ENCODE data around the gene SCUBE1.
"Not testable (repeated sequence)": the region's sequence is repeated elsewhere in the genome, so short reads cannot be mapped to it uniquely, and the experiment has no call there.

SCUBE1 gene

DNA sequence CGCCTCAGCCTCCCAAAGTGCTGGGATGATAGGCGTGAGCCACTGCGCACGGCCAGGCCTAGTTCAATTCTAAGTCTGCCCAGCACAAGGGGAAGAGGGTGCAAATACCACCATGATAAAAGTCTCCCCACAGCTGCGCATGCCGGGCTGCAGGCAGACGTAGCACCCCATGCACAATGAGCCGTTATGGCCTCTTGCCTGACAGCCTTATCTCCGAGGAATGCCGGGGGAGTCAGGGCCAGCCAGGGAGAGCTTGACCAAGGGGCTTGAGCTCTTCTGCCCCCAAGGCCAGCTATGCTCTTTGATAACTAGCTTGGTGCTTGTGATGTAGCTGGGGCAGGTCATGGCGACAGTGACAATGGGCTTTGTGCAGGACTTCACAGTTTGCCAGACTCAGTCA lies 13.7 kb upstream of the SCUBE1 start:
- no peak for DNase-seq (ENCODE audit: low read depth)

DNA sequence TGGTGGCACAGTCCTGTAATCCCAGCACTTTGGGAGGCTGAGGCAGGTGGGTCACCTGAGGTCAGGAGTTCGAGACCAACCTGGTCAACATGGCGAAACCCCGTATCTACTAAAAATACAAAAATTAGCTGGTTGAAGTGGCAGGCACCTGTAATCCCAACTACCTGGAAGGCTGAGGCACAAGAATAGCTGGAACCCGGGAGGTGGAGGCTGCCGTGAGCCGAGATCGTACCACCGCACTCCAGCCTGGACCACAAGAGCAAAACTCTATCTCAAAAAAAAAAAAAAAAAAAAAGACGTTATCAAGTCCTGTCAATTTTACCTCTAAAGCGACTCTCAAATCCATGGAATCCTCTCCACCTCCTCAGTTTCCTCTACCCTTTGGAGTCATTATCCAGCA lies 12.5 kb upstream of the SCUBE1 start:
- not testable (repeated sequence) for DNase-seq (ENCODE audit: low read depth)

DNA sequence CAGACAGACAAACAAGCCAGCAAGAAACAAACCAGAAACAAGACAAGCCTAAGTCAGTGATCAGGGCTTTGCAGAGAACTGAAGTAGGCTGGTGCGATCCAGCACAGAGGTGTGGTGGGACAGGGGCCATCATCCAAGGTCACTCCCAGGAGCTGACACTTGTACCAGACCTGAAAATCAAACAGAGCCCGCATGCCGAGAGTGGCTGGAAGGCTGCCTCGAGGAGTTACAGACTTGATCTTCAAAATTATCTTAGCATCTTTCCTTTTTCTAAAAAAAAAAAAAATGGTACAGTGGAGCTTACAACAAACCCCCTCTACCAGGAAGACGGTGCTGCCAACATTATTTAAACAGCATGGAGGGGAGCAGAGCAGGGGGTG lies 8.8 kb upstream of the SCUBE1 start:
- no peak for DNase-seq (ENCODE audit: low read depth)

DNA sequence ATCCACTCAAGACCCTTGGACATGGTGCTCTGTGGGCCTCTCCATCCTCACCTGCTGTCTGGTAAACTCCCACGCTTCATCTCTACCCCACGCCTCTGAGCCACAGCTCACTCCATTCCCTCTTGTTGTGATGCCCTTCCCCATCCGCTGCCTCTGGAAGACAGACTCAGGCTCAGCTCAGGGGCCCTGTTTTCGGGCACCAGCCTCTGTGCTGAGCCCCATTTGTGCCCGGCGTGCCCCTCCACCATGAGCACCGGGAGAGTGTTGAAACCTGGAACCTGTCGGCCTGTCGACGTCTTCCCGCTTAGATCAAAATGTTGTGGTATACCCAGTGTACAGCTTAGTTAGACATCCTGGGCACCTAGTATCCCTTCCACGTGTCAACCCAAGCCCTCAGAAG lies 6.5 kb upstream of the SCUBE1 start:
- DNase-seq (ENCODE audit: low read depth), result no peak

DNA sequence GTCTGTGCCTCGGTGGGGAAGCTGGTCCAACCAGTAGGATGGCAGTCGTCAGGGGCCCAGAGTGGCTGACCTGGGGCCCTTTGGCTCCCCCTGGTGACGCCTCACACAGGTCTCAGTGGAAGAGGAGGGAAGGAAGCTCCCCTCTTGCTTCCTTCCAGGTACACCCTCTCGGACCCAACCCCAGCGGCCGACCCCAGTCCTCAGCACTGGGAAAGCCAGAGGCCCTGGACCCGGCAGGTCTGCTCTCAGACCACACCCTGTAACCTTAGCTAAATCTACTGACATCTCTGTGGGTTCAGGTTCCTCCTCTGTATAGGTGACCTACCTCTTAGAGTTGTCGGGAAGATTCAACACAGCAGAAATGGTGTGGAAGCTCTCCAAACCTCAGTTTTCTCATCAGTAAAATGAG lies 3.4 kb upstream of the SCUBE1 start:
- peak; percentile 45 for DNase-seq (ENCODE audit: low read depth)

DNA sequence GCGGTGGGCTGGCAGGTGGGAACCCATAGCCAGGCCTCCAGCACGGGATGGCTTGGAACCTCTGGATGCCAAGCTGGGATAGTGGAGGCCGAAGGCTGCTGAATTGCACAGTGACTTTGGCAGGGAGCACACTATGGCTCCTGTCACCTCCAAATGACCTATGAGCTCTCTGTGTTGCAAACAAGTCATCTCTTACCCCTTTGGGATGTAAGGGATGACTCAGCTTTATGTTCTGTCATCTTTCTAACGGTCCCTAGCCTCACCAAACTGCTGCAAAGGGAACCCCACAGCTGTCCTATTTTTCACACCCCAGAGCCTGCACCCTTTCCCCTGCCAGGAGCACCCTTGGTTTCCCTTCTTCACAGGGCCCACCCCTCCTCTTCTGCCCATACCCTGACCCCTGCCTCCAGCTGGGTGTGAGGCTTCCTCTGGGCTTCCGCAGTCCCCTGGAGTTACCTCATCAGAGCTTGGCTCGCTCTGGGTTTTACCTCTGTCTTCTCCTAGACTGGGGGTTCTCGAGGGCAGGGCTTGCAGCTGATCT lies 2.7 kb upstream of the SCUBE1 start:
- no peak for DNase-seq (ENCODE audit: low read depth)

DNA sequence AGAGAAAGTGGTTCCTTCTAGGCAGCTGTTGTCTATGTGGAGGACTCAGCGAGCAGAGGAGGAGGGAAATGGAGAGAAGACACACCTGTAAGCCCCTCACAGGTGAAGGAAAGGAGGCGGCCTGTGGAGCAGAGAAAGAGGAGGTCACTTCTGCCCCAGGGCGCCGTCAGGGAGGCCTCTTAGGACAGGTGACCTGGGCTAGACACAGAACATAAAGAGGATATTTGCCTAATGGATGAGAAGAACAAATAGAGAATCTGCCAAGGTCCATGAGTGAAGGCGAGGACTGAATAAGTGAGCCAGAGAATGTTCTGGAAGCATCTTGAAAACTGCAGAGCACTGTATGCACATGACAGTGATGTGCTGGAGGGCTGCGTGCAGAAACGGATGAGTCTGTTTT lies 2.2 kb upstream of the SCUBE1 start:
- no peak for DNase-seq (ENCODE audit: low read depth)

DNA sequence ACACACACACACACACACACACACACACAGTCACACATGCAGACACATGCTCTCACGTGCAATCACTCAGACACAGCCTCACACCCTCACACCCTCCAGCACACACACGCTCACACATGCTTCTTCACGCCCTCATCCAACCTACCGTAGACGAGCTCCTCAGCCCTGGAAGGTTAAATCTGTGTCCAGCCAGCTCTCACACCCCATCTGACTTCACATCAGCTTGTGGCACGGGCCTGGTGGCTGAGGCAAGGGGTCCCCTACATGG lies 1.3 kb upstream of the SCUBE1 start:
- no peak for DNase-seq (ENCODE audit: low read depth)

DNA sequence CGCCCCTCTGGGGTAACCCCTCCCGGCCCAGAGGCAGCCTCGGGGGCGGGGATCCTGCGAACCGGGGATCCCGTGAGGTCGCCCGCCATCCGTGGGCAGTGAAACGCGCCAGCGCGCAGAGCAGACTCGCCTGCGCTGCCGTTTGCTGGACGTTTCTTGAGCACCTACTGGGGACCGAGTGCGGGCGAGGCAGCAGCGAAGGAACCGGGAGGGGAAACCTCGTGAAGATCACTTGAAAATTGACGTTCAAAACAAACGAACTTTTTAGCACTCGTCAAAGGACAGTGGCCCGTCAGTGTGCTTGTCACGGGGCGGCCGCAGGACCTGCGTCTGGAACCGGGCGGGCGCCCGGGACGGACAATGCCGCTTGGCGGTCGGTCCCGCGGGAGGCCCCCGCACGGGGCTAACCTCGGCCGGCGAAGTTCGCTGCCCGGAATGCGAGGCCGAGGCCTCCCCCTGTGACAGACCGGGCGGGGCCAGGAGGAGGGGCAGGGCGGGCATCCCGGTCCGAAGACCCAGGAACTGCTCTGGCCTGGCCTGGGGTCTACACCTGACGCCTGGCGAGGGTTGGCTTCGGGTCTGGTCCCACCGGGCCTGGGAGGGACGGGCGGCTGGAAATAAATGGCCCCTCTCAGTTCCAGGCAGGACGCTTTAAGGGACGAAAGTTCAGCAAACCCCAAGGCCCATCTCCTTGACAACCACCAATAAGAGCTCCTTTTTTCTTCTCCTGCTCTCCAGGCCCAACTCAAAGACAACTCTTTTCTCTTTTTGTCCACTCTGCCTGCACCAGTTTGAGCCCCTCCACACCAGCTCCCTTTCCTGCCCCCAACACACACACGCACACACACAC lies 723 bp upstream of the SCUBE1 start:
- DNase-seq (ENCODE audit: low read depth), result no peak

DNA sequence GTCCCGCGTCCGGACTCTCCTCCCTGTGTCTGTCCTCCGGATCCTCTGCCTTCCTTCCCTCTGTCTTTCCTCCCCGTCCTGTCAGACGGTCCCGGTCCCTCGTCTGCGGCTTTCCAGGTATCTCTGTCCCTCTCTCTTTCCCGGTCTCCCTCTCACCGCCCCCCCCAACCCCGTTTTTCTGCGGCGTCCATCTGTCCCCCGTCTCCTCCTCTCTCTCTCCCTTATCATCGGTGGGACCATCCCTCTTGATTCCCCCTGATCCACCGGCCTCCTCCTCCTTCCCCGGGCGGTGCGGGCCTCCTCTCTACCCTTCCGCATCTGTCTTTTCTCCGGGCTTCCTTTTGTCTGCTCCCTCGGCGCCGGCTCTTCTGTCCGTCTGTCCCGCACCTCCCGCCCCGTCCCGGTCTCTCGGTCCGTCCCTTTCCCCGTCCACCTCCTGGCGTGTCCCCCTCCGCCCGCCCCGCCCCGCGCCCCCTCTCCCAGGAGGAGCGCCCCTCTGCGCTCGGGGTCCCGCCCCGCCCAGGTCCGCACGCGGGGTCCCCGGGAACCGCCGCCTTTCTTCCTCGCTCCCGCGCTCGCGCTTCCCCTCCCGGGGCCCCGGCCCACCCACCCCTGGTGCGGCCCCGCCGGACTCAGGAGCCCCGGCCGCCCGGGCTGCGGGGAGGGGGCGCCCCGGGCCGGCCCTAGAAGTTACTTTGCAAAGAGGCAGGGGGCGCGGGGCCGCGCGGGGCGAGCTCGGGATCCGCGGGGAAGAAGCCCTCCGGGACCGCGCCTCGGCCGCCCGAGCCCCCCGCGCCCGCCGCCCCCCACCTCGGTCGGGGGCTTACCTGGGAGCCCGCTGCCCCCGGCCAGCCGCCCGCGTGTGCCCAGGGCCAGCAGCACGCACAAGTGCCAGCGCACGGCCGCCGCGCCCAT lies 568 bp downstream of the SCUBE1 start:
- no peak for DNase-seq (ENCODE audit: low read depth)

DNA sequence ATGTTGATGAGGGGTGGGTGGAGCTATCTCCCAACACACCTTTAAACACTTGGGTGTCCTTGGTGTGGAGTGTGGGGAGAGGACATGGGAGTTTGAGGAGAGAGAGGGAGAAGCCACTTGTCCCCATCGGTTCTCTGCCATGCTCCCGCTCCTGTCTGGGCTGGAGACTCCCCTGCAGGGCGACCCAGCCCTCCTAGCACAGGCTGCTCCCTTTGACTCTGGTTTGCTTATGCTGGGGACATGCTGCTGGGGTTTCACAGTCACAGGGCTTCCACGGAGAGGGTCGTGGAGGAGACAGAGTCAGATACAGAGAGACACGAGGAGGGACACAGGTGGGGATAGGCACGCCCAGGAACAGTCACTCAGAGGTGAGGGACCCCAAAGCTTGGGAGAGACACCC lies 1.6 kb downstream of the SCUBE1 start:
- no peak for DNase-seq (ENCODE audit: low read depth)

DNA sequence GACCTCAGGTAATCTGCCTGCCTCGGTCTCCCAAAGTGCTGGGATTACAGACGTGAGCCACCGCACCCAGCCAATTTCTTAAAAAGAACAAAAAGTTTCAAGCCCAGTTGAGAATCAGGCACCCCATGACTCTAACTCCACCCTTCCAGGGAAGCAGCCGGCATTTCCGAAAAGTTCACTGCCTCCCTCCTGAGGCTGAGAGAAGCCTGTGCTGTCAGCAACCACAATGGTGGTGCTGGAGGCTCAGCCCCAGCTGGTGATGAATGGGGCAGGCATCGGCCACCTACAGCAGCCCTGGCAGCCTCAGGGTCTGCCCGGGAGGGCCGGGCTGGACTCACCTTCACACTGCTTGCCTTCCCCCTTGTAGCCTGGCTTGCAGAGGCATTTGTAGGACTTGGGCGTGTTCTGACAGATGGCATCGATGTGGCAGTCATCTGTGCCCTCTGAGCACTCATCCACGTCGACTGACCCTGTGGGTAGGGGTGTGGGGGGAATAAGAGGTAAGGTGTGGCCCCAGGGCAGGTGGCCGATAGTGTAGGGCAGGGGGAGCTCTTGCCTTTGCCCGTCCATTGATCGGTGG lies 4.3 kb downstream of the SCUBE1 start:
- no peak for DNase-seq (ENCODE audit: low read depth)

DNA sequence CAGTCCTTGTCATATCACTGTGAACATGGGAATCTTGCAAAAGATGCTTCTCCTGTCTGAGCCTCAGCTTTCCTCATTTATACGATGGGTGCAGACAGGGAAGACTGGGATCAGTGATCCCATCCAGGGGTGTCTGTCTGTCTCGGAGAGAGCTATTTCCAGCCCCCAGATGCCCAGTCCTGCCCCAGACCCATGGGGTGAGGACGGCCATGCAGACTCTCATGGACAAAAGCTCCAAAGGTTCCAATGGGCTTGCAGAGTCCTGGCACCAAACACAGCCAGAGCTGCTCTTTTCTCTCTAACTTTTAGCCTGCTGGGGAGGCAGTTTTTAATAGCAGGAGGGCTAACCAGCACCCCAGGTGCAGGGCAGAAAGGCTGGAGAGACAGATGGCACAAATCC lies 5.2 kb downstream of the SCUBE1 start:
- no peak for DNase-seq (ENCODE audit: low read depth)

DNA sequence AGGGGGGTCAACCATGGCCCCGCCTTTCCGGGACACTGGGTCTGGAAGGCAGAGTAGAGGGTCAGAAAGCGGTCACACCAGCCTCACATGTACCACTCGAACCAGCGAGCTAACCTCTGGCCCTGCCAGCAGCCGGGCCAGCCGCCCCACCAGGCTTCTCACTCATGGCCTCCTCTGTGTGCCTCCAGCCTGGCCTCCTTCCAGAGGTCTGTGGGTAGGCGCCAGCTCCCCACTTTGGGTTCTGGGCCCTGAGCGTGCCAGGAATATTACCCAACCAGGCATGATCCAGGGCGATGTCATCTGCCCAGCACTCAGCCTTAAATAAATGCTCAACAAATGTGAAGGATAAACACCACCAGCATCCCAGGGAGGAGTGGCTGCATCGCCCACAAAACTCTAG lies 5.8 kb downstream of the SCUBE1 start:
- DNase-seq (ENCODE audit: low read depth), result no peak

DNA sequence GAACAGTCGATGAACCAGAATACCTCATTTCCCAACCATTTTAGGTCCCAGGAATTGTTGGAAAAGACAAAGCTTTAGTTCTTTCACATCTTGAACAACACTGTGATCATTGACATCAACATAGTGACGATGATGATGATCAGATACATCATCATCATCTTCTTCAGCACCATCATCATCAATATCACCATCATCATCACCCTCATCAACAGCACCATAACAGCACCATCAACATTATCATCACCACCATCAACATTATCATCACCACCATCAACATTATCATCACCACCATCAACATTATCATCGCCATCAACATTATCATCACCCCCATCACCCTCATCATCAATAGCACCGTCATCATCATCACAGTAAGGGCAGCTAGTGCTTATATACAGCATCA lies 8.8 kb downstream of the SCUBE1 start:
- DNase-seq (ENCODE audit: low read depth), result no peak

DNA sequence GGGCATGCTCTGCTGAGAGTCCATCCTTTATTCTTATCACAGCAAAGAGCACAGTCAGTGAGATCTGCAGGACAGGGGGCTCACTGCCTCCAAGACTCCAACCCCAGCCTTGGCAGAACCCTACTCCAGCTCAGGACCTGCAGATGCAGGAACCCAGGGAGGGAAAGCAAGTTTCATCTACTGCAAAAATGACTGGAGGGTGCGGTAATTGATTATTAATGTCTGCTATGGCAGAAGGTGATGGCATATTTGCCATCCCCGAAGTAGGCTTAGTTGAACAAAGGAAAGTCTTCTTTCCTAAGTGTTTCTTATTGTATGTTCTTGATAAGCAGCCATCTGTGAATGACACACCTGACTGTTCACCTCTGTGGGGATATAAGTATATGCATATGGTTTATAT lies 9.2 kb downstream of the SCUBE1 start:
- DNase-seq (ENCODE audit: low read depth), result no peak

DNA sequence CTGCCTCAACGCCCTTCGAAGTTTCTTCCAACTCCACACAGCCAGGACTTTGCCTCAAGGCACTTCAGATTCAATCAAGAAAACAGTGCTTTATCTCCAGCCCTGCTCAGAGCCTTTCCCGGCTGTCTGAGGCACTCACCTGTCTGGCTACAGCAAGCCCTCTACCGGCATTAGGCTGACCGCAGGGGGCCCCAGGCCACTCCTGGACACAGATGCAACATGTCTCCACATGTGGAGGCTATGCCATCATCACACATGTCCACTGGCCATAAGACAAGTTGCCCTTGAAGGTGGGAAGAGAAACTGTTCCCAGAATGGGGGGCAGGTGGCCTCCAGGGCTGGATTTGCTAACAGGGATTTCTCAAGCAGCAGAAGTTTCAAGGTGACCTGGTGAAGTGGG lies 10.0 kb downstream of the SCUBE1 start:
- DNase-seq (ENCODE audit: low read depth), result no peak

DNA sequence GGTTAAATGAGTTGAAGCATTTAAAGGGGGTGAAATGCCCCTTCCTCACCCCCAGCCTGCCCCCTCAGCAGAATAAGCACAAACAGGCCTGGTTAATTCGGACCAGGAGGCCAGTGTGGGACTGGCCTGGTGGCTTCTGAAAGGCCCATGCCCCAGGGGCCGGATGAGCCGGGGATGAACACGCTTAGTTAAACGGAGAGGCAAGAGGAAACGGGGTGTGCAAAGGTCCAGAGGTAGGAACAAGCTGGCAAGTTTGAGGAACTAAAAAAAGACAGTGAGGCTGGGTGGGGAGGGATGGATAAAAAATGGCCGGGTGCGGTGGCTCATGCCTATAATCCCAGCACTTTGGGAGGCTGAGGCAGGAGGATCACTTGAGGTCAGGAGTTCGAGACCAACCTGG lies 11.5 kb downstream of the SCUBE1 start:
- no peak for DNase-seq (ENCODE audit: low read depth)

DNA sequence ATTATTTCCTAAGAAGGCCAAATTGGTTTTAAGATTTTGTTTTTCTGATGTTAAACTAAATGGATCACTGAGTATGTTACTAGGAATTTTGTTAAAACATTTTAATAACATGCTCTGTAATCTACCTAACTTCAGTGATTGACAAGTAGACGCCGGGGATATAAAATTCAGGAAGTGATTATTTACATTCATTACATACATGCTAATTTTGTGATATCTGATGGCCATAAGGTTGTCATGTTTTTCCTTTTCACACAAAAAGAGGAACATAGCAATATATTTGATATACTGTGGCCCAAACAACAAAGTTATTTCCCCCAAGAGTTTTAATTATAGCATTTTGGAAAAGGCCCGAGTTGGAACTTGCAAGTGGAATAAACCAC lies 12.1 kb downstream of the SCUBE1 start:
- DNase-seq (ENCODE audit: low read depth), result no peak

DNA sequence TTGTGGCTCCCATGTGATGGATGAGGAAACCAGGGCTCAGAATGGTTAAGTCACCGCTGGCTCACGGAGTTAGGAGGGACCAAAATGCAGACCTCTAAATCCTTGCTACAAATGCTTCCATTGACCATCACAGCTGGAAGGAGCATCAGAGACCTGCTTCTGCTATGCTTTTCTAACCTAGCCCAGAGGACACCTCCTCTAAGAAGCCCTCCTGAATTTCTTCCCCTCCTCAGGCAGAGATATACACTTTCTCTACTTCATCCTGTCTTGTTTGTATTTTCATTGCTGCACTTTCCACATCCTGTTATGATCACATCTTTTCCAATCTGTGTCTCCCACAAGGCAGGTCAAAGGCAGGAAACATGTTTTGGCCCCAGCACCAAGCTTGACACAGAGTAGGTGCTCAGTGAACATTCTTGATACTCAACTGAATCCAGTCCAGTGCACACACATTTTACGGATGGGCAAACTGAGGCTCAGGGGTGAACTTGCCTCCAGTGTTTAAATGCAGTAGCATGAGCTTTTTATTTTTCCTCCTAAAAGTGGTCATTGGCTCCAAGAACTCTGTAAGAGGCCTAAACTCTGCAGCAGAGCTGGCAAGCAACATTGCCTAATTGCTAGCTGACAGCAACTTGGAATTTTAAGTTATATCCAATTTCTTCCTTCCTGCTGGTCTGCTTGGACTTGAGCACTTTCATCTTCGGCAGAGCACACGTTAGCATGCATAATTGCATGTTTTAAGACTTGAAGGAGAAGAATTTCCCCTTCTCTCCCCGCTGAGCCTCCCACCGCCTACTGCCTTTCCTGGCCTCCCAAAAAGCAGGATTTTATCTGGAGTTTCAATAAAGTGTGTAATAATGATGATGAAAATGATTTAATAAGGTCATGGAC lies 12.7 kb downstream of the SCUBE1 start:
- DNase-seq (ENCODE audit: low read depth), result no peak

DNA sequence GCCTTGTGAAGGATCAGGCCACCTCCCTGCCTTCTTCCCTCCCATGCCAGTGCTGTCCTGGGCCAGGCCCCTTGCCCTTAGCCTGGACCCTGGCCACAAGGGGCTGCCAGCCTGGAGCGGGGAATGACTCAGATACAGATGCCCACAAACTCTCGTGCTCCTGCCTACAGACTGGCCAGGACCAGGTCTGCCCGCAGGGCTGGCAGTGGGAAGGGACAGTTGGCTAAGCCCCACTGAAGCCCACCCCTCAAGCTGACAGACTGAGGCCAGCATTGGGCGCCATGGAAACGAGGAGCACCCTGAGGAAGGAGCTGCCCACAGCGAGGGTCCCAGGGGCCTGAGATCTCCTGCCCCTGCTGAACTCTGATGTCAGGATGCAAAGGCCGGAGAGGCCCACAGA lies 14.1 kb downstream of the SCUBE1 start:
- DNase-seq (ENCODE audit: low read depth), result no peak

DNA sequence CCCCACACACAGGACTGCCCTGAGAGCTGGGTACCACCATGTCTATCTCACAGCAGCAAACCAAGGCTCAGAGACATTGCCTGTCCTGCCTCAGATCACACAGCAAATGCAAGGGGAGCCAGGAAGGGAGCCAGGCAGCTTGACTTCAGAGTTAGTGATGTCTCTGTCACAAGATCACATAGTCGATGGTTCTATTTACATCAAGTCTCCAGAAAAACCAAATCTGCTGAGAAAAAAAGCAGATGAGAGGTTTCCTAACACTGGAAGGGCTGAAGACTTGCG lies 16.1 kb downstream of the SCUBE1 start:
- DNase-seq (ENCODE audit: low read depth), result no peak

Measured in activated T-helper 1 cell treated with Interleukin-2 at 50 U/mL for 16 hours (primary cell).